ENCODE data around the gene ACOXL.

Gene ACOXL

GRCh38 chr2:111100765-111101162 lies 368.4 kb downstream of the ACOXL start:
- H3K9me3 ChIP-seq (ENCODE audit: control insufficient read depth, low read length) = no peaks in the 10 kb centered on the region

GRCh38 chr2:111101592-111101991 lies 369.2 kb downstream of the ACOXL start:
- no peaks in the 10 kb centered on the region for H3K27me3 ChIP-seq (ENCODE audit: control insufficient read depth, insufficient read depth, low read length)
- no peak overlapping the region for H3K4me2 ChIP-seq (ENCODE audit: low read length)
- no peaks in the 10 kb centered on the region for H3K36me3 ChIP-seq (ENCODE audit: control insufficient read depth, insufficient read depth, low read length)
- no peak overlapping the region for H3K27ac ChIP-seq
- no peak for TF ChIP-seq CTCF (IDR thresholded peaks at IDR 0.05)
- no peaks in the 10 kb centered on the region for H3K4me1 ChIP-seq
- H3K9me3 ChIP-seq (ENCODE audit: control insufficient read depth, low read length) = no peaks in the 10 kb centered on the region
- no peak overlapping the region for H3K4me3 ChIP-seq (ENCODE audit: low read depth, low read length)
- no peak overlapping the region for H2AFZ ChIP-seq
- H3K79me2 ChIP-seq = no peaks in the 10 kb centered on the region
- no peak overlapping the region for H3K9ac ChIP-seq

More at GRCh38 chr2:111100765-111101162, 368.4 kb downstream of the ACOXL start:
- no peaks in the 10 kb centered on the region for H3K4me1 ChIP-seq
- H3K79me2 ChIP-seq = no peaks in the 10 kb centered on the region
- H3K36me3 ChIP-seq (ENCODE audit: control insufficient read depth, insufficient read depth, low read length) = no peaks in the 10 kb centered on the region
- H3K27me3 ChIP-seq (ENCODE audit: control insufficient read depth, insufficient read depth, low read length) = no peaks in the 10 kb centered on the region
- no peak overlapping the region for H3K4me2 ChIP-seq (ENCODE audit: low read length)
- TF ChIP-seq CTCF (IDR thresholded peaks at IDR 0.05) = no peak
- H3K27ac ChIP-seq = no peak overlapping the region
- H2AFZ ChIP-seq = no peak overlapping the region
- no peak overlapping the region for H3K4me3 ChIP-seq (ENCODE audit: low read depth, low read length)
- no peak overlapping the region for H3K9ac ChIP-seq

DNA sequence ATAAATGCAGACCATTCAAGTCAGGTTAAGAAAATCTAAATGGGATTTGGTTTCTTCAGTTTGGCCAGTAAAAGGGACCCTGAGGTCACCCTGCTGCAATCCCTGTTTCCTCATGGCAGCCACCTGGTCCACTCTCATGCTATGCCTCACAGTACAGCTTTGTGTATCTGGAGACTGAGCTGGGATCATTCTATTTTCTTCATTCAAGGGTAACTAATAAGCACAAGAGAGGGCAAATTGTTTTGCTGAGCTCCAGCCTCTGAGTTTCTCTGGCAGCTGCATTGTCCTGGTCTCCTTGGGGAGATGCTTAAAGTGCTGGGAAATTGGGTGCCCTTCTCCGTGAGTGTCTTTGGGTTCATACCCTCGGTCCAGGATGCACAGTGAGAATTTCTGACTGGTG lies 369.8 kb downstream of the ACOXL start:
- H3K79me2 ChIP-seq = no peaks in the 10 kb centered on the region
- no peaks in the 10 kb centered on the region for H3K9me3 ChIP-seq (ENCODE audit: control insufficient read depth, low read length)
- no peaks in the 10 kb centered on the region for H3K36me3 ChIP-seq (ENCODE audit: control insufficient read depth, insufficient read depth, low read length)
- no peaks in the 10 kb centered on the region for H3K4me1 ChIP-seq
- H3K9ac ChIP-seq = no peak overlapping the region
- H3K4me2 ChIP-seq (ENCODE audit: low read length) = no peak overlapping the region
- no peak for TF ChIP-seq CTCF (IDR thresholded peaks at IDR 0.05)
- no peak overlapping the region for H3K4me3 ChIP-seq (ENCODE audit: low read depth, low read length)
- no peak overlapping the region for H3K27ac ChIP-seq
- no peaks in the 10 kb centered on the region for H3K27me3 ChIP-seq (ENCODE audit: control insufficient read depth, insufficient read depth, low read length)
- H2AFZ ChIP-seq = no peak overlapping the region

DNA sequence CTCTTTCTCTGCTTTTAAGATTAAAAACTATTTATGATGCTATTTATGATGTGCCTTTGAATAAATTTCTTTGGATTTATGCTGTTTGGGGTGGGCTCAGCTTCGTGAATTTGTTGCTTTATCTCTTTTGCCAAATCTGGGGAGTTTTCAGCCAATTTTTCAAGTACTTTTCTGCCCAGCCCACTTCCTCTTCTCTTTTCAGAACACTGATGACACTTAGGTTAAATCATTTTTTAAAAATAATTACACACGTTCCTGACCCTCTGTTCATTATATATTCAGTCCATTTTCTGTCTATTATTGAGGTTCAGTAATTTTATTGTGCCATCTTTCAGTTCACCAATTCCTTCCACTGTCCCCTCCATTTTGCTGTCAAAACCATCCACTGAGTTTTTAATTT lies 373.6 kb downstream of the ACOXL start:
- no peak for TF ChIP-seq CTCF (IDR thresholded peaks at IDR 0.05)
- Histone ChIP-seq H3K4me1 (no peaks in the 10 kb centered on the region), H2AFZ (no peak overlapping the region), H3K9me3 (ENCODE audit: control insufficient read depth, low read length) (no peaks in the 10 kb centered on the region), H3K9ac (no peak overlapping the region), H3K27ac (no peak overlapping the region), H3K4me2 (ENCODE audit: low read length) (no peak overlapping the region), H3K4me3 (ENCODE audit: low read depth, low read length) (no peak overlapping the region), H3K36me3 (ENCODE audit: control insufficient read depth, insufficient read depth, low read length) (no peaks in the 10 kb centered on the region), H3K27me3 (ENCODE audit: control insufficient read depth, insufficient read depth, low read length) (no peaks in the 10 kb centered on the region), H3K79me2 (no peaks in the 10 kb centered on the region)

DNA sequence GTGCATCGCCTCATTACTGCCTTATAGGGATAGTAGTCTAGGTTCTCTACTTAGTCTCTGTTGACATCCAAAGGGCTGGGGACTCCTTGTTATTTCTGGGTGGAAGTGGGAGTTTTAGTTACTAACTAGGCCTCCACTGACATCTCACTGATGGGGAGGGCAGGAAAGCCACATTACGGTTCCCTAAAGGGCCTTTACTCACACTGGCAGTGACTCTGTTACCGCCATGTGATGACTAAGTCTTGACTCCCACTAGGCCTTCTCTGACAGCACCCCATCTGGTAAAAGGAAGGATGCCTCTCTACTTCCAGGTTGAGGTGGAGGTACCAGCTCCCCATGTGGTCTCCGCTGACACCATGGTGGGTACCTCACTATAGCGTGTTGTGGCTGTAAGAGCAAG lies 374.3 kb downstream of the ACOXL start:
- no peaks in the 10 kb centered on the region for H3K27me3 ChIP-seq (ENCODE audit: control insufficient read depth, insufficient read depth, low read length)
- H3K9ac ChIP-seq = no peak overlapping the region
- no peaks in the 10 kb centered on the region for H3K36me3 ChIP-seq (ENCODE audit: control insufficient read depth, insufficient read depth, low read length)
- H3K4me1 ChIP-seq = no peaks in the 10 kb centered on the region
- TF ChIP-seq CTCF (IDR thresholded peaks at IDR 0.05) = no peak
- no peak overlapping the region for H3K4me3 ChIP-seq (ENCODE audit: low read depth, low read length)
- H3K9me3 ChIP-seq (ENCODE audit: control insufficient read depth, low read length) = no peaks in the 10 kb centered on the region
- H3K27ac ChIP-seq = no peak overlapping the region
- no peak overlapping the region for H3K4me2 ChIP-seq (ENCODE audit: low read length)
- no peaks in the 10 kb centered on the region for H3K79me2 ChIP-seq
- H2AFZ ChIP-seq = no peak overlapping the region
